Liver (tissue), 9 donors: ENCODE measurements around the gene IREB2. TPM values are rescaled to one million over a fixed set of nuclear protein-coding genes. Genes with fewer than 3 reads are reported as not detected.

Source experiments
- DNase-seq: peaks from one replicate; pipeline ENCODE4 v3.0.0-alpha.2; 2017; ENCODE audit warnings: low spot score
- H3K27ac ChIP-seq, 2 donors: one replicate each; pipeline ENCODE4 v1.7.0; 2013; ENCODE audit warnings: inconsistent platforms in 2 of 2, low read length in 2 of 2, control low read depth in 1 of 2, low read depth in 1 of 2, mild to moderate bottlenecking in 1 of 2
- H3K27me3 ChIP-seq, 4 donors: one replicate each; pipeline versions ENCODE4 v1.6.1 to v1.7.0; 2013; ENCODE audit warnings: low read length in 3 of 4, inconsistent platforms in 1 of 4, mild to moderate bottlenecking in 1 of 4, moderate library complexity in 1 of 4; ENCODE audit not compliant: control insufficient read depth in 4 of 4, insufficient read depth in 4 of 4
- H3K36me3 ChIP-seq, 4 donors: one replicate each; pipeline versions ENCODE4 v1.6.1 to v1.7.0; 2013; ENCODE audit warnings: low read length in 3 of 4, mild to moderate bottlenecking in 3 of 4, low read depth in 1 of 4, moderate library complexity in 1 of 4; ENCODE audit not compliant: control insufficient read depth in 4 of 4, insufficient read depth in 3 of 4
- H3K4me1 ChIP-seq, 4 donors: one replicate each; pipeline versions ENCODE4 v1.6.1 to v1.7.0; 2013; ENCODE audit warnings: low read length in 3 of 4, mild to moderate bottlenecking in 3 of 4, moderate library complexity in 1 of 4; ENCODE audit not compliant: control insufficient read depth in 4 of 4, insufficient read depth in 4 of 4
- H3K4me3 ChIP-seq, 3 donors: one replicate each; pipeline versions ENCODE4 v1.6.1 to v1.7.0; 2013; ENCODE audit warnings: low read length in 3 of 3, control low read depth in 1 of 3, low read depth in 1 of 3, mild to moderate bottlenecking in 1 of 3
- H3K9ac ChIP-seq, 2 donors: one replicate each; pipeline ENCODE4 v1.7.0; 2013; ENCODE audit warnings: low read length in 2 of 2, mild to moderate bottlenecking in 2 of 2, moderate library complexity in 2 of 2, control low read depth in 1 of 2, low read depth in 1 of 2
- H3K9me3 ChIP-seq, 4 donors: one replicate each; pipeline versions ENCODE4 v1.6.1 to v1.7.0; 2013; ENCODE audit warnings: low read length in 3 of 4; ENCODE audit not compliant: control insufficient read depth in 4 of 4
- CTCF ChIP-seq: fragments of 150-350 bp; IDR thresholded peaks from 2 replicates; pipeline ENCODE4 v1.5.1; 2017; ENCODE audit warnings: improper control_type of control experiment, low read depth, low read length; ENCODE audit not compliant: missing input control
- EGR1 ChIP-seq, 2 donors: IDR thresholded peaks; 2 replicates each; pipeline ENCODE4 v1.6.1; 2016 to 2018; ENCODE audit warnings: antibody characterized with exemption in 2 of 2, low read depth in 2 of 2
- FOXA1 ChIP-seq: IDR thresholded peaks from 2 replicates; pipeline ENCODE4 v1.6.1; 2016; ENCODE audit warnings: antibody characterized with exemption
- GABPA ChIP-seq, 2 donors: IDR thresholded peaks in 1 of 2; conservative IDR thresholded peaks in 1 of 2; 2 replicates each; pipeline ENCODE4 v1.6.1; 2016; ENCODE audit warnings: antibody characterized with exemption in 2 of 2, mild to moderate bottlenecking in 1 of 2, moderate library complexity in 1 of 2
- HNF4A ChIP-seq, 2 donors: conservative IDR thresholded peaks; 2 replicates each; pipeline ENCODE4 v1.6.1; 2016; ENCODE audit warnings: antibody characterized with exemption in 2 of 2, mild to moderate bottlenecking in 2 of 2
- JUND ChIP-seq, 2 donors: IDR thresholded peaks; 2 replicates each; pipeline ENCODE4 v1.6.1; 2016; ENCODE audit warnings: antibody characterized with exemption in 2 of 2
- NR2F2 ChIP-seq: IDR thresholded peaks from 2 replicates; pipeline ENCODE4 v1.6.1; 2016; ENCODE audit warnings: antibody characterized with exemption
- RAD21 ChIP-seq, 2 donors: IDR thresholded peaks; 2 replicates each; pipeline ENCODE4 v1.6.1; 2016; ENCODE audit warnings: antibody characterized with exemption in 2 of 2, mild to moderate bottlenecking in 2 of 2
- RXRA ChIP-seq, 2 donors: IDR thresholded peaks; 2 replicates each; pipeline ENCODE4 v1.6.1; 2017 to 2018; ENCODE audit warnings: antibody characterized with exemption in 2 of 2, mild to moderate bottlenecking in 1 of 2
- SP1 ChIP-seq: IDR thresholded peaks from 2 replicates; pipeline ENCODE4 v1.6.1; 2018; ENCODE audit warnings: antibody characterized with exemption, mild to moderate bottlenecking
- TAF1 ChIP-seq: conservative IDR thresholded peaks from 2 replicates; pipeline ENCODE4 v1.6.1; 2016; ENCODE audit warnings: antibody characterized with exemption, mild to moderate bottlenecking
- YY1 ChIP-seq: IDR thresholded peaks from 2 replicates; pipeline ENCODE4 v1.6.1; 2016; ENCODE audit warnings: antibody characterized with exemption, mild to moderate bottlenecking
- ZBTB33 ChIP-seq: IDR thresholded peaks from 2 replicates; pipeline ENCODE4 v1.6.1; 2016; ENCODE audit warnings: antibody characterized with exemption
- WGBS: extraction: QIAGEN DNeasy Blood & Tissue Kit; methylation state at CpG from one replicate; pipeline ENCODE4 v1.1.7; 2013; 5-methylcytosine and 5-hydroxymethylcytosine counted together
- polyA plus RNA-seq, 2 donors: library from polyadenylated mRNA; stranded (reverse) in 1 of 2; unstranded in 1 of 2; fragments of 200-250 nt in 1 of 2; fragments of >200 nt in 1 of 2; fragmentation: Nextera tagmentation in 1 of 2; extraction: Ambion mirVana in 1 of 2; gene quantifications; one replicate each; pipeline versions ENCODE4 v1.2.1 to v1.2.3, GENCODE V29; 2013 to 2015
- total RNA-seq, 2 donors: library from RNA; depleted of rRNA; stranded (reverse); fragments of >200 nt; gene quantifications; one replicate each; pipeline ENCODE4 v1.2.3, GENCODE V29; 2014
- TF ChIP-seq, protein P1 (sequence below): IDR thresholded peaks from 2 replicates; pipeline ENCODE4 v1.6.1; 2016; ENCODE audit warnings: antibody characterized with exemption, mild to moderate bottlenecking
- TF ChIP-seq, protein P2 (sequence below): IDR thresholded peaks from 2 replicates; pipeline ENCODE4 v1.6.1; 2016; ENCODE audit warnings: antibody characterized with exemption
- donor health status: healthy.
- donor health status: healthy.
- donor health status: healthy.
- donor health status: healthy.
- donor health status: healthy.

The IREB2 gene
- total and polyA plus RNA-seq, 4 donors, result 7.0 to 51.4 (median 17.0) TPM

DNA sequence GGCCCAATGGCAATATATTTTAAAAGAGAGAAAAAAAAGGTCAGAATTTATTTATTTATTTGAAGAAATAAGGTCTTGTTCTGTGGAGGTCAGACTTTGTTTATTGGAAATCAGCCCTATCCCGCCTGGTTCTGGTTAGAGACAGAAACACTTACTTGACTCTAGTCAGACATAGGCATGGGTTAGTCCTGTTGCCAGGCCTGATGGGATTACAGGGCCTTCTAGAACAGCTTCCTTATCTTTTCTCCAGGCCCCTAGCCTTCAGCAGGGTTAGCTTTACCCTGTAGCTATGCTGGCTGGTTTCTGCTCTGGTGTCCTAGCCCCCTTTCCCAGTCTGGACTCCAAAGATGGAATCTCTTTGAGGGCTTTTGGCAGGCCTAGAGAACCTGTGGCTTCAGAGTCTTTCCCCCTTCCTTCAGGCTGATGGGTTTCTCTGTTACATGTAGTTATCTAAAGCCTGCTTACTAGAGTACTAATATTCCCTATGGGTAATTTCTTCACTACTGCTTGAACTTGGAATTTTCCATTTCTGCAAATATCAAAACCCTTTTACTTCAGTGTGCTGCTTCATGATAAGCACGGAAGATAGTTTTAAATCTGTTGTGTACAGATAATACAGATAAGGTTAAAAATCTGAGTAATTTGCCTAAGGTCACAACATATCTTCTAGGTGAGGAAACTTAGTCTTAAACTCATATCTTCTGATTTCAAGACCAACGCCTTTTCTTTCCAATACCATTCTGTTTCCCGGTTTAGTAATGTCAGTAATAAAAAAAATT, 10.6 kb downstream of the IREB2 start:
- no peak overlapping the region for H3K9ac ChIP-seq
- H3K36me3 ChIP-seq, result peaks cover 1 to 12% (median 7%) of the 10 kb centered on the region in 4 donors
- no peak for DNase-seq
- H3K4me1 ChIP-seq, result peaks cover 0 to 32% (median 18%) of the 10 kb centered on the region in 4 donors
- H3K27ac ChIP-seq, result no peak overlapping the region
- H3K9me3 ChIP-seq, result no peaks in the 10 kb centered on the region
- no peak overlapping the region for H3K4me3 ChIP-seq
- 69% methylated on average over 4 of the region's 4 CpGs for WGBS
- TF ChIP-seq, protein P1, sequence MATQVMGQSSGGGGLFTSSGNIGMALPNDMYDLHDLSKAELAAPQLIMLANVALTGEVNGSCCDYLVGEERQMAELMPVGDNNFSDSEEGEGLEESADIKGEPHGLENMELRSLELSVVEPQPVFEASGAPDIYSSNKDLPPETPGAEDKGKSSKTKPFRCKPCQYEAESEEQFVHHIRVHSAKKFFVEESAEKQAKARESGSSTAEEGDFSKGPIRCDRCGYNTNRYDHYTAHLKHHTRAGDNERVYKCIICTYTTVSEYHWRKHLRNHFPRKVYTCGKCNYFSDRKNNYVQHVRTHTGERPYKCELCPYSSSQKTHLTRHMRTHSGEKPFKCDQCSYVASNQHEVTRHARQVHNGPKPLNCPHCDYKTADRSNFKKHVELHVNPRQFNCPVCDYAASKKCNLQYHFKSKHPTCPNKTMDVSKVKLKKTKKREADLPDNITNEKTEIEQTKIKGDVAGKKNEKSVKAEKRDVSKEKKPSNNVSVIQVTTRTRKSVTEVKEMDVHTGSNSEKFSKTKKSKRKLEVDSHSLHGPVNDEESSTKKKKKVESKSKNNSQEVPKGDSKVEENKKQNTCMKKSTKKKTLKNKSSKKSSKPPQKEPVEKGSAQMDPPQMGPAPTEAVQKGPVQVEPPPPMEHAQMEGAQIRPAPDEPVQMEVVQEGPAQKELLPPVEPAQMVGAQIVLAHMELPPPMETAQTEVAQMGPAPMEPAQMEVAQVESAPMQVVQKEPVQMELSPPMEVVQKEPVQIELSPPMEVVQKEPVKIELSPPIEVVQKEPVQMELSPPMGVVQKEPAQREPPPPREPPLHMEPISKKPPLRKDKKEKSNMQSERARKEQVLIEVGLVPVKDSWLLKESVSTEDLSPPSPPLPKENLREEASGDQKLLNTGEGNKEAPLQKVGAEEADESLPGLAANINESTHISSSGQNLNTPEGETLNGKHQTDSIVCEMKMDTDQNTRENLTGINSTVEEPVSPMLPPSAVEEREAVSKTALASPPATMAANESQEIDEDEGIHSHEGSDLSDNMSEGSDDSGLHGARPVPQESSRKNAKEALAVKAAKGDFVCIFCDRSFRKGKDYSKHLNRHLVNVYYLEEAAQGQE, result no peak
- no peak for TF ChIP-seq CTCF
- no peak for TF ChIP-seq FOXA1
- no peak for TF ChIP-seq GABPA (IDR thresholded peaks at IDR 0.05 in 1 of 2, conservative IDR thresholded peaks at IDR 0.05 in 1 of 2)
- TF ChIP-seq YY1, result no peak
- no peak for TF ChIP-seq JUND (IDR thresholded peaks at IDR 0.05)
- no peak for TF ChIP-seq RXRA (IDR thresholded peaks at IDR 0.05)
- no peak for TF ChIP-seq SP1
- no peak for TF ChIP-seq HNF4A (conservative IDR thresholded peaks at IDR 0.05)
- no peak for TF ChIP-seq NR2F2
- TF ChIP-seq TAF1, result no peak
- TF ChIP-seq, protein P2, sequence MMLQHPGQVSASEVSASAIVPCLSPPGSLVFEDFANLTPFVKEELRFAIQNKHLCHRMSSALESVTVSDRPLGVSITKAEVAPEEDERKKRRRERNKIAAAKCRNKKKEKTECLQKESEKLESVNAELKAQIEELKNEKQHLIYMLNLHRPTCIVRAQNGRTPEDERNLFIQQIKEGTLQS, result no peak
- TF ChIP-seq ZBTB33, result no peak
- TF ChIP-seq EGR1 (IDR thresholded peaks at IDR 0.05; ENCODE audit: low read depth in 2 of 2), result no peak
- no peak for TF ChIP-seq RAD21 (IDR thresholded peaks at IDR 0.05)
- H3K27me3 ChIP-seq, result no peaks in the 10 kb centered on the region
